Activated effector memory CD4-positive, alpha-beta T cell treated with Interleukin-2 at 50 U/mL for 16 hours (primary cell): ENCODE measurements around the gene KCNC1.

Experiments
- DNase-seq: peaks from one replicate; pipeline ENCODE4 v3.0.0-alpha.2; 2020

Gene KCNC1

DNA sequence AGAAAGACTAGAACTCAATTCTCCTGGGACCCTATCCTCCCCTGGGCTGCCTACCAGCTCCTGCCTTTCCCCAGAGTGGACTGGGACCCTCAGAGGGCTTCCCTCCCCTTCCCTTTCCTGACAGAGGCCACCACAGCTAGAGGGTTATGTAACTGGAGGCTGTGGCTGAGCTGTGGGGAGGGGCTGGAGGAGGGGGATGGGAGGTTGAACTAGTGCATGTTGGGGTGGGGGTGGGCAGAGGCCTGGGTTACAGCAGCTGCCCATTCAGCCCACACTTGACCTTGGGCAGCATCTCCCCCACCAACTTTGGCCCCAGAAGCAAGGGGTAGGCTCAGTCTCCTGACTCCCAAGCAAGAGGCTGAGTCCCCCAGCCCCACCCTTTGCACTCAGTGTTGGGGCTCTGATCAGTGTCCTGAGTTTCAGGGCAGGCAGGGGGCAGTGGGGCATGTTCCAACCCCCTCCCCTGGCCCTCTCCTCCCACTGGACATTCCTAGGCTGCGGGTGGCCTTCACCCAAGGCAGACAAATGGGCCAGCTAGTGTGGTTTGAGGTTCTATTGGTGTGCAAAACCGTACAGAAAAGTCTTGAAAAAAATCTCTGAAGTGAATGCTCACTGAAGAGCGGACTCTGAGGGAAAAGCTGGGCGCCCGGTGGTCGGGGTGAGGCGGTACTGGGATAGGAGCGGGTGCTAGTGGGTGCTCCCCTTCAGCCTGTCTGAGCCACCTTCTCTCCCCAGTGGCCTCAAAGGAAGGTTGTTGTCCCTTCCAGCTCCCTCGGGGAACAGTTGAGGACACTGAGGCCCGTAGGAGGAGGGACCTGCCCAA is 3.8 kb downstream of the KCNC1 start:
- DNase-seq, result no peak

DNA sequence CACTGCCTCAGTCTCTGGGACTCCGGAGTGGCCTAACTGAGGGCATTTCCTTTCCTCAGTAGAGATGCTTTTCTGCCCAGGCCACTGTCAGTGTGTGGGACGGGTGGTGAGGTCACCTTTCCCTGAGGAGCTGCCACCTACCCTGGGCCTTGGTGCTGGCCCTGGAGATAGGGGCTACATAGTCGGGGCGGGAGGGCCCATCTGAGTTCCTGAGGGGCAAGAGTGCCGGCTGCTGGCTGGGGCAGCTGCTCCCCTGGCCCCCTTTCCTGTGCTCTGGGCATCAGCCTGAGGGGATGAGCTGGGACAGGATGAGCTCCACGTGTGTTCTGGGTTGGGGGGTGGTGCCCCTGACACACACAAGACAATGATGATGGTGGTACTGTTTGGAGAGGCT is 5.4 kb downstream of the KCNC1 start:
- DNase-seq, result no peak

DNA sequence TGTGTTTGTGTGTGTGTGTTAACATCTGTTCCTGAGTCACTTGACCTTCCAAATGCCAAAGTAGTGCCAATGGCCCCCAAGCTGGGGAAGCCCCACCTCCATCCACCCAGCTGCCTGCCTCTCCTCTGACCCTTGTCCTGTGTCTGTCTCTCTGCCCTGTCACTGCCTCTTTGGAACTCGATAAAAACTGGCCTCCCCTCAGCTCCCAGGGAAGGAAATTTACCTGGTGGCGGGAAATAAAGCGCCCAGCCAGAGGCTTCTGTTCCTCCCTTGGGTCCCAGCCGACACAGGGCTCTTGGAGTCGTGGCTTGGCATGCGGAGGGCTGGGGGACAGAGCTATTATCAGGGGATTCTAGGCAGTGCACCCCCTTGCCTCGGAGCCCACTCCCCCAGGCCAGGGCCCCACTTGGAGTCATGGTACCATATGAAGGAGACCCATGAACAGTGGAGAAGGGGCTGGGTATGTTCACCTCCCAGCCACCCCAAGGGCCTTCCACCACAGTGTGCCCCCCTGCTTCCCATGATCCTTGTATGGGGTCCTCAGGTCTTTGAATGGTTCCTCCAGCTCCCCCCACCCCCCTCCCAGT is 6.2 kb downstream of the KCNC1 start:
- DNase-seq, result no peak

GRCh38 chr11:17741487-17741886 is 6.9 kb downstream of the KCNC1 start:
- no peak for DNase-seq

- no peak for DNase-seq
Observed at GRCh38 chr11:17742019-17742418, 7.4 kb downstream of the KCNC1 start.

DNA sequence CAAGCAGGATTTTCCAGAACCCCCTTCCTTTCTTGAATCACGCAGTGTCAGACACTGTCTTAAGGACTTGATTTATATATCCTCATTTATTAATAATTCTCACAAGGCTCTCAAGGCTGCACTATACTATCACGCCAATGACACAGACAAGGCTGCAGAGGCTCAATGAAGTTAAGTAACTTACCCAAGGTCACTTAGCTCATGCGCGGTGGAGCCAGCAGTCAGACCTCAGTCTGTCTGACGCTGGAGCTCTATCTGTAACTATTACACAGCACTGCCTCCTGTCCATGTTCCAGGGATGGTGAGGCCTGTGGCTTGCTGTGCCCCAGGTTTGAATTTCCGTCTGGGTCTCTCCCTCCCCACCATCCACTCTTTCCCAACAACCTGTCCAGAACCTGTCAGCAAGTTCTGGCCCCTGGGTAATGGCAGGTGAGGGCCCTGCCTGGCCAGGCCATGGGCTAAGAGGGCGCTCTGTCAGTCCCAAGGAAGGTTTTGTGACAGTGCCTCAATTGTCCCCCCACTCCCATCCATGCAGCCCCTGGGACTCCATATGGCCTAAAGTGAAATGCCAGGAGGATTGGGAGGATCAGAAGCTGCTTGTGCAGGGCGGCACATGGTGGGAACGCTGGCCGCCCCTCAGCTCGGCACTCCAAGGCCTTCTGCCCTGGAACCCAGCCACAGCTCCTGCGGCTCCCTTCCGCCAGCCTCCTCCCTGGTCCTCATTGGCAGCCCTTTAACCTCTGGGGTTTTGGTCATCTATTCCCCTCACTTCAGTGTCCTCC is 8.6 kb downstream of the KCNC1 start:
- no peak for DNase-seq

- DNase-seq, result no peak
Observed at GRCh38 chr11:17743808-17744119, 9.2 kb downstream of the KCNC1 start.

DNA sequence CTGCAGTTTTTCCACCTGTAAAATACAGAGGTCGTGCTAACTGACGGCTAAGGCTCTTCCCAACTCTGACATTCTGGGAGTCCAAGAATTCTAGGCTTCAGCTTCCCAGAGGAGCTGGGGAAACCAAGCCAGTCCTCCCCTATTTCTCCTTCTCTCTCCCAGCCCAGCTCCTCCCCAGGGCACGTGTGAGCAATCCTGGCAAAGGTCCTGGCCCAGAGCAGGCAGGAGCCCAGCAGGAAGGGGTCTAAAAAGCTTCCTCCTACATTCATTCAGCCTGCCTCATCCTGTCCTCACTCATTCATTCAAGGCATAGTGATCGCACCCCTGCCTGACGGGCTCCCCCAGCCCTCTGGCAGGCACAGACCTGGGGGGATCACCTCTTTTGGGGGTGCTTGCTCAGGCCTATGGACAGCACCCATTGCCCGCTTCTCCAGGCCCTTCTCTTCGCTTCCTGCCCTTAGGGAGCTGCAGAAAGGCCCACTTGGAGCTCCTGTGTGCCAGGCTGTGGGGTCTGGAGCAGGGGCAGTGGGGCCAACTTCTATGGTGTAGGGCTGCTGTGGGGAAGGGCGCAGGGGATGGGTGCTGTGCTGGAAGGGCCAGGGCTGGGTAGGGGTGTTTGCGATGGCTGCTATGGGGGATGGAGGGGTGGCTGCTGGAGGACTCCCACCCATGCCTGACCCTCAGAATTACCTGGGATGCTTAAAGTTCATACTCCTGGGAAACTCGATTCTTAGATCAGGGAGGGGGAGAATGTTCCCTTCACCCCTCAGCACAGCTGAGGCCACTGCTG is 9.8 kb downstream of the KCNC1 start:
- DNase-seq, result no peak

- DNase-seq, result no peak
Observed at GRCh38 chr11:17745023-17745772, 10.6 kb downstream of the KCNC1 start.

- no peak for DNase-seq
Observed at GRCh38 chr11:17746096-17746495, 11.5 kb downstream of the KCNC1 start.

DNA sequence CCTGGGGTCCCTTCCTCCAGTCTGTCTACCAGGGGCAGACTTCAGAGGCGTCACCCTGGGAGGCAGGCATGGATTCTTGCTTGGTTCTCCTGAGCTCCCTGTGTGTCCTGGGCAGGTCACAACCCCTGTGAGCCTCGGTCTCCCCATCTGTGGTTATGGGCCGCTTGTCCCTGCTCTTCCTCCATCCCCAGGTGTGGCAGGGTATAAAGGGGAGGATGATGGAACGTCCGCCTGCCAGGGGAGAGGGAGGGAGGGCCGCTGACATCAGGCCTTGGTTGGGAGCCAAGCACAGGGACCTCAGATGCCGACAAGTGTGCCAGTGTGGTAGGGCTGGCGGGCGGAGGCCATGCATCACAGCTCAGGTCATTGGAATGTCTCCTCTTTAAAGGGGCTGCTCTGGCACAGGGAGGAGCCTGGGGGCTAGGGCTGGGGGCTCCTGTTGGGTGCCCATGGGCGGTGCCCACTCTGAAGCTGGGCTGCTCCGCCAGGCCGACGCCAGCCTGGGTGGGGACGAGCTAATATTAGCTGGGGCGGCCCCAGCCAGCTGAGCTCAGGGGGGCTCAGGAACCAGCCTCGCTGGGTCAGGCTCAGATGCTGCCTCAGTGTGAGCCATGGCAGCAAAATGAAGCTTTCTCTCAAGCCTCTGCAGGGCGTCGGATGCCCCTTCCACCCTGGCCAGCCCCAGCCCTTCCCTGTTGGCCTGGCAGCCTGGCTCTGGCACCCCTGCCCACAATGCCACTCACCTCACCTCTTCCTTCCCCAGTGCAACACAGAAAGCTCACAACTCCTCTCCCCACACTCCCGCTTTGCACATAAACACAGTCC is 12.8 kb downstream of the KCNC1 start:
- no peak for DNase-seq

- DNase-seq, result no peak
Observed at GRCh38 chr11:17748044-17748443, 13.5 kb downstream of the KCNC1 start.

DNA sequence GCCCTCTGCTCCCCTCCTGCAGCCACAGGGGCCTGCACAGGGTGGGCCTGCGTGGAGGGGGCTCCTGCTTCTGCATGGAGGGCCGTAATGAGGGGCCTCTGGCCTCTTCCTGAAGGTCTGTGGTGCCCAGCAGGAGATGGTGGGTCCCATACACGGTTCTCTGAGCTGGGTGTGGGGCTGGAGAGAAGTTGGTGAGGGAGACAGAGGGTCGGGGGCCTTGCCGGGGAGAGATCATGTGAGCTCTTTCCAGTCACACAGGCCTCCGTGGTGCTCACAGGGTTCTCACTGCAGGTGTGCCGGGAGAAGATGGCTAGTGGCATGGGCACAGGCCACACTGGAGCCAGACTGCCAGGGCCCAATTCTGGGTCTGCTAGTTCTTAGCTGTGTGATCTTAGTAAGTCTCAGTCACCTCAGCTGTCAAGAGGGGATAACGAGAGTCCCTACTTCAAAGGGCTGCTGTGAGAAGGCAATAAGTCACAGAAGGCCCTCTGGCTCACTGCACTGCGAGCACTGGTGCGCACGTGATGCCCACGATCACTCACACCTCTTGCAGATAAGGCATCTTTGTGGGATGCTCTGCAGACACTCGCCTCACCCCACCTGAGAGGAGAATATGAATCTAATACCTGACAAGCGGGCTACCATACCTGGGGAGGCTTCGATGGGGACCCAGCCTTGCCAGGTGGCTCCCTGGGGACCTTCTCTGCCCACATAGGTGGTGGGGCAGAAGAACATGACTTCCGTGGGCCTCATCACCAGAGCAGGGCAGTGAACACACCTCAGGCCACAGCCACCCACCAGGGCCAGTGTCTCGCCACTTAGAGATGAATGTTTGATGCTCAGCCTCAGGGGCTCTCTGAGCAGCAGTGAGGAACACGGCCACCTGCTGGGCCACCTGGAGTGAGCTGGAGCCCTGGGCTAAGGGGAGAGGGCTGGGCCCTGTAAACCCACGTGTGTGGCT is 14.5 kb downstream of the KCNC1 start:
- no peak for DNase-seq

DNA sequence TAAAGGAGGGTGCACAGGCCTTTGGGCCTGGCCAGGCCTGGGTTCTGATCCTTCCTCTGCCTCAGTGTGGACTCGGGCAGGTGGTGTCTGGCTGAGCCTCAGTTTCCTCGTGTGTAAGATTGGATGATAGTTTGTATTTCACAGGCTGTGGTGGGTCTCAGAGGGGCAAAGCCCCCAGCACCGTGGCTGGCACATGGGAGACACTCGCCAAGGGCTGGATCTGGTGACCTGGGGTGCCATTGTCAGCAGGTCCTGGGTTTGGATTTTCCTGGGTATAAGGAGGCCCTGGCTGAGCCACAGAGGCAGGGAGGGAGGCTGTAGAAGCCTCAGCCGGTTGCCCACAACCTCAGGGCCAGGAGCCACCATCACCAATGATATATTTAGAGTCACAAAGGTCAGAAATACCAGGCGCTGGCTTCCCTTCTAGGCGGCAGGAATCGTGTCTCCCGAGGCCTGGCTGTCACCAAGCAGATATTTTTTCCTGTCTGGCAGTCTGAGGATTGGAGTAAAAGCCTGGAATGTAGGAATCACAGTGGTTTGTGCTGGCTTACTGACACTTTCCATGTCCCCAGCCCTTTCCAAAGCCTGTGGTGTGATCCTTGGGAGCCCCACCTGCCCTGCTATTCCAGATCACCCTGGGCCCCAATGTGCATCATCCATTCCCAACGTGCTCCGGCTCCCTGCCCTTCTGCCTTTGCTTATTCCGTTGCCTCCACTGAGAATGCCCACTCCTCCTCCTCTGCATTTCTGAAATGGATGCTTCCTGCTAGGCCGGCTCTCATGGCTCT is 15.6 kb downstream of the KCNC1 start:
- no peak for DNase-seq

DNA sequence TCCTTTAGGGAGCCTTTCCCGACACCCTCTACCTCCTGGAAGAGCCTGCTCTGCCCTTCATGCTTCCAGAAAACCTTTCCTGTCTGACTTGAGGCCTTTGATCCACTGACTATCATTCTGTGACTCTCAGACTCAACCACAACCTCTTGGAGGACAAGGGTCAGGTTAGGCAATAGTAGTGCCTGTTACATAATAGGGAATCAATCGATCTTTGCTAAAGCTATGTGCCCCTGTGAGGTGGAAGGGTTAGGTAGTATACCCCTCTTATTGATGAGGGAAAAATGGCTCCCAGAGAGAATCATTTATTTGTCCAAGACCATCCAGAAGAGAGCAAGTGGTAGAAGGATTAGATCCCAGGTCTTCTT is 16.2 kb downstream of the KCNC1 start:
- no peak for DNase-seq

DNA sequence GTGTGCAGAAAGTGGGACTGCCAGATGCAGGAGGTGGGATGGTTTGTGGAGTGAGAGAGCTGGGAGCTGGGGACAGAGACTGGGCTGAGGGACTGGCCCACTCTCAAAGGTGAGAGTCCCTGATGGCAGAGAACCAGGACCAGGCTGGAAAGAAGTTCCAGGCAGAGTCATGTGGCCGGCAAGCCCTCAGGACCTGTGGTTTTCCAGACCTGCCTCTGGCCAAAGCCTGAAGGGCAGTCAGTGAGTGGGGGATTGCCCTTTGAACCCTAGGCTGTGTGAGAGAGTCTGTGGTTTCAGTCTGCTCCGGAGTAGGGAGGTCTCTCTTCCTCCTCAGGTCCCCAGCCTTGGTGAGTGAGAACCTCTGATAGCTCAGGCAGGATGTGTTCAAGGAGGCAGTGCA is 17.0 kb downstream of the KCNC1 start:
- no peak for DNase-seq

DNA sequence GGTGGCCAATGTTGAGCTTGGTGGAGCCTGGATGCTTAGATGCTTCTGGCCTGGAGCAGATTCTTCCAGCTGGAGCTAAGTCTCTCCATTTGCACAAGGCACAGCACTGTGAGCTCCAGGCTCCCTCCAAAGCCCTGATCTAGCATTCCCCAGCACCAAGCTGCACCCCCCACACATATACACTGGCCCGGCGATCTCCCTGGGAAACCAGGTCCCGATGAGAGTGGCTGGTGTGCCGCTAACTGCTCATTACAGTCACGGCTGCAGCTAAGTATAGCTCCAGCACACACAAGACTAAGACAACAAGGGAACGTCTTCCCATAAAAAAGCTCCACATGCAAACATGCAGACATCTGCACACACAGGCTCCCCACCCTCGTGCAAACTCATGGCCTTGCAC is 17.6 kb downstream of the KCNC1 start:
- DNase-seq, result no peak

GRCh38 chr11:17753153-17753552 is 18.6 kb downstream of the KCNC1 start:
- DNase-seq, result no peak

GRCh38 chr11:17753641-17754040 is 19.1 kb downstream of the KCNC1 start:
- no peak for DNase-seq

- no peak for DNase-seq
Observed at GRCh38 chr11:17755891-17756290, 21.3 kb downstream of the KCNC1 start.
